Left forelimb (tissue), 1 donor: ENCODE results near the gene CEP55.
A peak's percentile ranks its signal among the peaks of the same experiment; 100 is the strongest.
"Not testable (repeated sequence)": the region's sequence is repeated elsewhere in the genome, so short reads cannot be mapped to it uniquely, and the experiment has no call there.

Experiments used
- DNase-seq: peaks from one replicate; pipeline ENCODE4 v3.0.0-alpha.2; 2018; ENCODE audit warnings: low spot score

Gene CEP55

GRCh38 chr10:93496322-93497041, at the start of gene CEP55:
Gene CEP55, plus strand, starts transcription at chr10:93496612. Its CDS starts 3,440 bp downstream, at chr10:93500052.
- peak; percentile 97 for DNase-seq

- DNase-seq: no peak
Measured at GRCh38 chr10:93447019-93447418, 49.4 kb upstream of the CEP55 start.

- DNase-seq: no peak
Measured at GRCh38 chr10:93447970-93448369, 48.4 kb upstream of the CEP55 start.

- no peak for DNase-seq
Measured at GRCh38 chr10:93451244-93451947, 45.0 kb upstream of the CEP55 start.

- DNase-seq: no peak
Measured at GRCh38 chr10:93452143-93452542, 44.3 kb upstream of the CEP55 start.

- no peak for DNase-seq
Measured at GRCh38 chr10:93454146-93454545, 42.3 kb upstream of the CEP55 start.

- DNase-seq: no peak
Measured at GRCh38 chr10:93454736-93455135, 41.7 kb upstream of the CEP55 start.

GRCh38 chr10:93456480-93456879, 39.9 kb upstream of the CEP55 start:
- DNase-seq: no peak

GRCh38 chr10:93457511-93457910, 38.9 kb upstream of the CEP55 start:
- no peak for DNase-seq

GRCh38 chr10:93458821-93459257, 37.6 kb upstream of the CEP55 start:
- peak; percentile 80 for DNase-seq

- no peak for DNase-seq
Measured at GRCh38 chr10:93459466-93459865, 36.9 kb upstream of the CEP55 start.

- DNase-seq: no peak
Measured at GRCh38 chr10:93461109-93461806, 35.2 kb upstream of the CEP55 start.

- no peak for DNase-seq
Measured at GRCh38 chr10:93461807-93462178, 34.6 kb upstream of the CEP55 start.

- DNase-seq: no peak
Measured at GRCh38 chr10:93462371-93462770, 34.0 kb upstream of the CEP55 start.

GRCh38 chr10:93462881-93463280, 33.5 kb upstream of the CEP55 start:
- no peak for DNase-seq

GRCh38 chr10:93463723-93464476, 32.5 kb upstream of the CEP55 start:
- no peak for DNase-seq

GRCh38 chr10:93464776-93465388, 31.5 kb upstream of the CEP55 start:
- DNase-seq: no peak

GRCh38 chr10:93465806-93466675, 30.4 kb upstream of the CEP55 start:
- DNase-seq: no peak

GRCh38 chr10:93467635-93468034, 28.8 kb upstream of the CEP55 start:
- DNase-seq: not testable (repeated sequence)

- no peak for DNase-seq
Measured at GRCh38 chr10:93468461-93469213, 27.8 kb upstream of the CEP55 start.
